Transverse colon (tissue), 4 donors: ENCODE data around the gene APBB2. TPM values are rescaled to one million over a fixed set of nuclear protein-coding genes. Genes with fewer than 3 reads are reported as not detected.

Experiments used
- DNase-seq: peaks from one replicate; pipeline ENCODE4 v3.0.0-alpha.2; 2019
- H3K27ac ChIP-seq, 4 donors: fragments of 200-600 bp; sonication (generic); 2 replicates each; pipeline ENCODE4 v1.5.1; 2016 to 2018; ENCODE audit warnings: inconsistent platforms in 4 of 4
- H3K27me3 ChIP-seq: fragments of 200-600 bp; sonication (generic); 2 replicates; pipeline ENCODE4 v1.5.1; 2017; ENCODE audit warnings: inconsistent platforms
- H3K36me3 ChIP-seq, 4 donors: fragments of 200-600 bp; sonication (generic); 2 replicates each; pipeline ENCODE4 v1.5.1; 2017 to 2019; ENCODE audit warnings: inconsistent platforms in 4 of 4
- H3K4me1 ChIP-seq, 4 donors: fragments of 200-600 bp; sonication (generic); 2 replicates each; pipeline ENCODE4 v1.5.1; 2017 to 2020; ENCODE audit warnings: inconsistent platforms in 4 of 4
- H3K4me3 ChIP-seq, 4 donors: fragments of 200-600 bp; sonication (generic); 1 replicate in 1 of 4; 2 replicates in 3 of 4; pipeline versions ENCODE4 v1.5.1 to v1.6.1; 2017 to 2019; ENCODE audit warnings: inconsistent platforms in 4 of 4
- H3K9me3 ChIP-seq, 2 donors: fragments of 200-600 bp; sonication (generic); 2 replicates each; pipeline ENCODE4 v1.5.1; 2017 to 2019; ENCODE audit warnings: inconsistent platforms in 2 of 2
- EP300 ChIP-seq: sonication (generic); formaldehyde crosslinking; IDR thresholded peaks from one replicate; pipeline ENCODE4 v1.6.1; 2017; ENCODE audit warnings: antibody characterized with exemption, low read depth
- POLR2A ChIP-seq: fragments of 450-650 bp; IDR thresholded peaks from one replicate; pipeline ENCODE4 v1.6.1; 2016; ENCODE audit warnings: antibody characterized with exemption, mild to moderate bottlenecking, moderate library complexity
- POLR2AphosphoS5 ChIP-seq, 3 donors: sonication (generic); formaldehyde crosslinking; IDR thresholded peaks; one replicate each; pipeline ENCODE4 v1.6.1; 2016; ENCODE audit warnings: antibody characterized with exemption in 3 of 3
- WGBS, 2 donors: methylation state at CpG; one replicate each; pipeline ENCODE4 v1.1.5; 2018; ENCODE audit warnings: low coverage in 1 of 2; 5-methylcytosine and 5-hydroxymethylcytosine counted together
- in situ Hi-C, 4 donors: fragments of 200-750 bp; cut with MboI; loops; one replicate each; pipeline versions ENCODE4 v1.15.0 to v1.15.1; 2017; ENCODE audit warnings: low sequenced_read_pairs in 3 of 4, low pct_ligation_motif_present in 1 of 4, low pct_unique_long_range_greater_than_20kb in 1 of 4
- intact Hi-C: fragments of 100-400 bp; cut with DNase I; formaldehyde crosslinking; loops from one replicate; pipeline ENCODE4 v1.15.1; 2023; ENCODE audit warnings: low total_unique reads
- total RNA-seq, 4 donors: library from RNA; depleted of rRNA; stranded (reverse); fragments of >200 nt; gene quantifications; one replicate each; pipeline ENCODE4 v1.1.0, GENCODE V29; 2016
- TF ChIP-seq, protein P1 (sequence below), 5 experiments: fragments of 200-600 bp in 3 of 5; fragments of 450-650 bp in 2 of 5; sonication (generic) in 3 of 5; IDR thresholded peaks; 1 replicate in 2 of 5; 2 replicates in 3 of 5; pipeline ENCODE4 v1.5.1; 2016 to 2017; ENCODE audit warnings: antibody characterized with exemption in 5 of 5, inconsistent platforms in 3 of 5, mild to moderate bottlenecking in 2 of 5, moderate library complexity in 1 of 5

APBB2 gene
- total RNA-seq, 4 donors from 2014 or later, result 37.1 to 138 (median 90.1) TPM

DNA sequence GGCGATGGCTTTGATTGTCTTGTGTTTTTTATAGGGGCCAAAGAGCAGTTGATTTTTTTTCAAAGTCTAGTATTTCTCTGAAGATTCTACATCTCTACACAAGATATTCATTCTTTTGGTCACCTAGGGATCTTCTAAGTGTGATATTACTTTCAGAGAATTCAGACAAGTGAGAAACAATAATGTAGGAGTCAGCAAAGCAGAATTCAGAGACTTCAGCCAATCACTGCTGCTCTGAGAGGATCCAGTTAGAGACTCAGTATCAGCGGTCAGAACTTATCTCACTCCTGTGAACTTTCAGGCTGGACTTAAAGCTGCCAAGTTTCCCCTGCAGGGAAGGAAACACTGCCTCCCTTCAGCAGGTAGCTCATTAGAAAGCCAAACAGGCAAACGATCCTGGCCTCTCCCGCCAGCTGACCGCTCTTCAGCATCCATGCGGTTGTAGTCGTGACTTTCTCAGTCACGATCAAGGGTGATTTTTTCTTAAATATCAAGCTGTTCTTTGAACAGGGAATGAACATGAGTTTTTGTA, 405.4 kb downstream of the APBB2 start:
- no peaks in the 10 kb centered on the region for H3K36me3 ChIP-seq
- TF ChIP-seq POLR2AphosphoS5 (IDR thresholded peaks at IDR 0.05) (no peak), EP300 (no peak), POLR2A (no peak)
- TF ChIP-seq, protein P1, sequence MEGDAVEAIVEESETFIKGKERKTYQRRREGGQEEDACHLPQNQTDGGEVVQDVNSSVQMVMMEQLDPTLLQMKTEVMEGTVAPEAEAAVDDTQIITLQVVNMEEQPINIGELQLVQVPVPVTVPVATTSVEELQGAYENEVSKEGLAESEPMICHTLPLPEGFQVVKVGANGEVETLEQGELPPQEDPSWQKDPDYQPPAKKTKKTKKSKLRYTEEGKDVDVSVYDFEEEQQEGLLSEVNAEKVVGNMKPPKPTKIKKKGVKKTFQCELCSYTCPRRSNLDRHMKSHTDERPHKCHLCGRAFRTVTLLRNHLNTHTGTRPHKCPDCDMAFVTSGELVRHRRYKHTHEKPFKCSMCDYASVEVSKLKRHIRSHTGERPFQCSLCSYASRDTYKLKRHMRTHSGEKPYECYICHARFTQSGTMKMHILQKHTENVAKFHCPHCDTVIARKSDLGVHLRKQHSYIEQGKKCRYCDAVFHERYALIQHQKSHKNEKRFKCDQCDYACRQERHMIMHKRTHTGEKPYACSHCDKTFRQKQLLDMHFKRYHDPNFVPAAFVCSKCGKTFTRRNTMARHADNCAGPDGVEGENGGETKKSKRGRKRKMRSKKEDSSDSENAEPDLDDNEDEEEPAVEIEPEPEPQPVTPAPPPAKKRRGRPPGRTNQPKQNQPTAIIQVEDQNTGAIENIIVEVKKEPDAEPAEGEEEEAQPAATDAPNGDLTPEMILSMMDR (IDR thresholded peaks at IDR 0.05), result no peak
- intact Hi-C loops (no loop called here), in situ Hi-C loops (no loop called here)
- H3K4me3 ChIP-seq, result no peak overlapping the region
- DNase-seq, result no peak
- 82% methylated on average over 8 of the region's 8 CpGs; no CpG with 5 or more reads in 1 of the 2 donors for WGBS, 2 donors
- no peaks in the 10 kb centered on the region for H3K9me3 ChIP-seq
- H3K27me3 ChIP-seq, result no peaks in the 10 kb centered on the region
- H3K27ac ChIP-seq, result no peak overlapping the region
- H3K4me1 ChIP-seq, result no peaks in the 10 kb centered on the region

DNA sequence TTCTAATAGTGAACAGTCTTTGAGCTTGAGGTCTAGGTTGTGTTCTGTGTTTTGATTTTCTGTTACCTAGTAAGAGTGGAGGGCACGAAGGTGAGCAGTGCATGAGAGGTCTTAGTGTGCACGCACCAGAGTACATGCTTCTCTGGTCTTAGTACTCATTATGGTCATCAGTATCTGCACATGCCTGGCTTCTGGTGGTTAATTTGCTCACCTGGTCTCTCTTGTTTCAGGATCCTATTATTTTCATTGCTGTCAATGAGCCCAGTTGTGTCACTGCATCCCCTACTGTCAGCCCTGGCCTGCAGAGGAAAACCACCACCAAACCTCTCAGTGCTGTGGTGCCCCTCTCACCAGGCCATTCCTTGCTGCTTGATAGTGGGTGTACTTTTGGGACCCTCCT, 409.7 kb downstream of the APBB2 start:
- Histone ChIP-seq H3K27me3 (no peaks in the 10 kb centered on the region), H3K4me1 (no peaks in the 10 kb centered on the region), H3K4me3 (no peak overlapping the region), H3K36me3 (no peaks in the 10 kb centered on the region), H3K27ac (no peak overlapping the region), H3K9me3 (no peaks in the 10 kb centered on the region)
- in situ Hi-C loops, result no loop called here
- no peak for DNase-seq
- intact Hi-C loops, result no loop called here
- 96 to 97% methylated on average over 2 of the region's 2 CpGs for WGBS, 2 donors
- no peak for TF ChIP-seq EP300

DNA sequence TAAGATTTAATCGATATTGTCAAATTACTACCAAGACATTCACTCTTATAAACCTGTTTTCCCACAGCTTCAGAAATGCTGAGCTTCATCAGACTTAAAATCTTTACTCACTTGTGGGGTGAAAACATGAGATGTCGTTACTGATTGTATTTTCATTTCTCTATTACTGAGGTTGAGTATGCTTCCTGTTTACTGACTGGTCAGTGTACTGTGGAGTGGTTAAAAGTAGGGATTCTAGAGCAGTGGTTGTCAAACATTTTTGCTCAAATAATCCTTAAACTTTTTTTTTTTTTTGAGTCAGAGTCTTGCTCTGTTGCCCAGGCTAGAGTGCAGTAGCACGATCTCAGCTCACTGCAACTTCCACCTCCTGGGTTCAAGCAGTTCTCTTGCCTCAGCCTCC, 414.3 kb downstream of the APBB2 start:
- in situ Hi-C loops, result no loop called here
- no peak for TF ChIP-seq EP300
- no peak for TF ChIP-seq POLR2A
- TF ChIP-seq, protein P1 (IDR thresholded peaks at IDR 0.05), result no peak
- TF ChIP-seq POLR2AphosphoS5 (IDR thresholded peaks at IDR 0.05), result no peak
- H3K4me1 ChIP-seq, result no peaks in the 10 kb centered on the region
- no peak overlapping the region for H3K27ac ChIP-seq
- DNase-seq, result no peak
- intact Hi-C loops, result no loop called here
- no peaks in the 10 kb centered on the region for H3K9me3 ChIP-seq
- WGBS, 2 donors, result 73 to 78% methylated on average over 2 to 3 of the region's 3 CpGs
- H3K4me3 ChIP-seq, result no peak overlapping the region
- H3K36me3 ChIP-seq, result no peaks in the 10 kb centered on the region
- H3K27me3 ChIP-seq, result no peaks in the 10 kb centered on the region

DNA sequence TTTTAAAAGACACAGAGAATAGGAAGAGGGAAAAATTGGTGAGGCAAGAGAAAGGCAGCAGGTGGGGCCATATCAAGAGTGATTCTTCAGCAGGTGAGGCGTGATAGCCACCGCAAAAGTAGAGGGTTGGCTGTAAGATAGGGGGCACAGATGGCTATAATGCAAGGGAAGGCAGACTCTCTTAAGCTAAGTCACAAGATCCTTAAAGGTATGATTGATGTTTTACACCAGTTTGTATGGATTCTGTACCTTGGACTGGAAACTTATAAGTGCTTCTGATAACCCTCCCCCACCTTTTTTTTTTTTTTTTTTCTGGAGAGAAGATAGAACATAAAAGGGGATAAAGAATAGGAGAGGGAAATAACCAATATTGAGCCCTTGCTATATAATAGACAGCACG, 424.6 kb downstream of the APBB2 start:
- TF ChIP-seq POLR2A (no peak), EP300 (no peak), POLR2AphosphoS5 (IDR thresholded peaks at IDR 0.05) (no peak)
- TF ChIP-seq, protein P1 (IDR thresholded peaks at IDR 0.05), result no peak
- Histone ChIP-seq H3K4me1 (no peaks in the 10 kb centered on the region), H3K4me3 (no peak overlapping the region), H3K27ac (no peak overlapping the region), H3K36me3 (no peaks in the 10 kb centered on the region), H3K9me3 (no peaks in the 10 kb centered on the region), H3K27me3 (no peaks in the 10 kb centered on the region)
- in situ Hi-C loops (no loop called here), intact Hi-C loops (no loop called here)
- WGBS, 2 donors, result 96 to 100% methylated on average over 3 of the region's 3 CpGs
- DNase-seq, result no peak

DNA sequence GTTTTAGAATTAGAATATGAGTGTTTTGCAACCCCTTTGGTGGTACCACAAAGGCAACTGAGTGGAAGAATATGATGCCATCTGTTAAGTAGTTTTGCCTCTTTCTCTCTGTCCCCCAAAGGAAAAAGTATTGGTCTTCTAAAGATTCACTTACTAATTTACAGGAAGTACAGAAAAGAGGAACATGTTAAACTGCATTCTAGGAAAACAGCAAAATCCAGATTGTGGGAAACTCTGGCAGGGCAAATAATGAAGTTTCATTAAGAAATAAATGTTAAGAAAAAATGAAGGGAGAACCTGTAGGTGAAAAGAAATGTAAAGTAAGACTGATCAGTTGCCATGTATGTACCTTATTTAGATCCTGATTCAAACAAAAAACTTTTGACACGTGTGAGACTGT, 425.3 kb downstream of the APBB2 start:
- intact Hi-C loops (no loop called here), in situ Hi-C loops (no loop called here)
- Histone ChIP-seq H3K4me3 (no peak overlapping the region), H3K9me3 (no peaks in the 10 kb centered on the region), H3K27ac (no peak overlapping the region), H3K27me3 (no peaks in the 10 kb centered on the region), H3K36me3 (no peaks in the 10 kb centered on the region), H3K4me1 (no peaks in the 10 kb centered on the region)
- no peak for DNase-seq
- 57 to 71% methylated on average over 1 of the region's 1 CpG for WGBS, 2 donors
- TF ChIP-seq POLR2A (no peak), EP300 (no peak), POLR2AphosphoS5 (IDR thresholded peaks at IDR 0.05) (no peak)
- TF ChIP-seq, protein P1 (IDR thresholded peaks at IDR 0.05), result no peak
